CD8-positive, alpha-beta memory T cell (primary cell): Measurements from ENCODE around the gene ZNF750. TPM values are rescaled to one million over a fixed set of nuclear protein-coding genes. Genes with fewer than 3 reads are reported as not detected.

Source experiments
- CTCF ChIA-PET: fragments of 350-600 bp; sonication (Branson Sonifier 250); formaldehyde crosslinking; loops from one replicate; lab custom pipeline; 2021; ENCODE audit warnings: antibody characterized with exemption; lab: Charles Lee
- POLR2A ChIA-PET: fragments of 350-600 bp; sonication (Branson Sonifier 250); formaldehyde crosslinking; loops from one replicate; lab custom pipeline; 2021; ENCODE audit warnings: antibody characterized with exemption; lab: Charles Lee
- DNase-seq, 5 donors: peaks; one replicate each; pipeline versions ENCODE4 v3.0.0 to v3.0.0-alpha.2; 2020 to 2022; ENCODE audit warnings: mixed read lengths in 1 of 5
- H3K27ac ChIP-seq: one replicate; pipeline ENCODE4 v1.7.0; 2013; ENCODE audit warnings: low read depth, mild to moderate bottlenecking, low read length, moderate library complexity
- H3K27me3 ChIP-seq: 2 replicates; pipeline ENCODE4 v1.7.0; 2013; ENCODE audit warnings: low read length, mild to moderate bottlenecking; ENCODE audit not compliant: insufficient read depth, poor library complexity, severe bottlenecking
- H3K36me3 ChIP-seq: 2 replicates; pipeline ENCODE4 v1.7.0; 2013; ENCODE audit warnings: mild to moderate bottlenecking, low read length, moderate library complexity; ENCODE audit not compliant: insufficient read depth
- H3K4me1 ChIP-seq: 2 replicates; pipeline ENCODE4 v1.7.0; 2013; ENCODE audit warnings: mild to moderate bottlenecking, low read length, moderate library complexity; ENCODE audit not compliant: insufficient read depth
- H3K4me3 ChIP-seq: 2 replicates; pipeline ENCODE4 v1.7.0; 2013; ENCODE audit warnings: mild to moderate bottlenecking, low read length
- H3K9me3 ChIP-seq: 2 replicates; pipeline ENCODE4 v1.7.0; 2013; ENCODE audit warnings: mild to moderate bottlenecking, low read length
- H3K27ac Mint-ChIP-seq, 8 donors: one replicate each; pipeline ENCODE4 v1.8.0; 2020 to 2021; ENCODE audit warnings: mixed read lengths in 8 of 8, mild to moderate bottlenecking in 6 of 8, inconsistent platforms in 3 of 8, moderate library complexity in 3 of 8
- H3K27me3 Mint-ChIP-seq, 2 donors: one replicate each; pipeline ENCODE4 v1.8.0; 2020 to 2021; ENCODE audit warnings: mixed read lengths in 2 of 2, mild to moderate bottlenecking in 1 of 2, moderate library complexity in 1 of 2
- H3K36me3 Mint-ChIP-seq, 3 donors: one replicate each; pipeline ENCODE4 v1.8.0; 2020 to 2021; ENCODE audit warnings: mixed read lengths in 3 of 3, inconsistent platforms in 1 of 3, mild to moderate bottlenecking in 1 of 3
- H3K4me1 Mint-ChIP-seq, 3 donors: one replicate each; pipeline ENCODE4 v1.8.0; 2020 to 2021; ENCODE audit warnings: mixed read lengths in 3 of 3, inconsistent platforms in 1 of 3, mild to moderate bottlenecking in 1 of 3
- H3K4me3 Mint-ChIP-seq, 7 donors: one replicate each; pipeline ENCODE4 v1.8.0; 2020 to 2021; ENCODE audit warnings: mixed read lengths in 7 of 7, mild to moderate bottlenecking in 6 of 7, moderate library complexity in 4 of 7, inconsistent platforms in 2 of 7
- H3K9me3 Mint-ChIP-seq, 5 donors: one replicate each; pipeline ENCODE4 v1.8.0; 2020 to 2022; ENCODE audit warnings: mixed read lengths in 5 of 5, mild to moderate bottlenecking in 3 of 5, moderate library complexity in 2 of 5, inconsistent platforms in 1 of 5
- polyA plus RNA-seq: library from polyadenylated mRNA; unstranded; fragments of 300-500 nt; fragmentation: Illumina TruSeq; gene quantifications from one replicate; pipeline ENCODE4 v1.2.3, GENCODE V29; 2021
- total RNA-seq, 2 experiments: library from RNA; stranded (reverse); gene quantifications; one replicate each; pipeline ENCODE4 v1.2.3, GENCODE V29; 2021

Gene ZNF750
- total and polyA plus RNA-seq, 3 experiments from 2014 or later, result not detected

- peaks cover 0 to 19% (median 9%) of the 10 kb centered on the region in 3 donors for H3K36me3 Mint-ChIP-seq
- no peaks in the 10 kb centered on the region for H3K9me3 Mint-ChIP-seq
- Histone ChIP-seq H3K4me1 (peaks cover 34% of the 10 kb centered on the region), H3K4me3 (no peak overlapping the region), H3K36me3 (peaks cover 3% of the 10 kb centered on the region), H3K27ac (no peak overlapping the region), H3K9me3 (no peaks in the 10 kb centered on the region), H3K27me3 (no peaks in the 10 kb centered on the region)
- peaks cover 29 to 37% (median 35%) of the 10 kb centered on the region in 3 donors for H3K4me1 Mint-ChIP-seq
- ChIA-PET CTCF (no interaction called here), POLR2A (no interaction called here)
- DNase-seq, result no peak
- no peaks in the 10 kb centered on the region for H3K27me3 Mint-ChIP-seq
- H3K4me3 Mint-ChIP-seq, result no peak overlapping the region
- H3K27ac Mint-ChIP-seq, result peak overlapping the region in 1 of 8 donors; percentile 68
These were observed 16.5 kb upstream of the ZNF750 start for GRCh38 chr17:82856361-82856760.

GRCh38 chr17:82854226-82854625 is 14.4 kb upstream of the ZNF750 start:
- Histone ChIP-seq H3K4me3 (no peak overlapping the region), H3K27ac (no peak overlapping the region), H3K4me1 (peaks cover 14% of the 10 kb centered on the region), H3K9me3 (no peaks in the 10 kb centered on the region), H3K36me3 (peaks cover 3% of the 10 kb centered on the region), H3K27me3 (no peaks in the 10 kb centered on the region)
- CTCF ChIA-PET, result interaction anchor here (0.8 to 1.5 kb wide), 2 partner anchors 11 to 72 kb away, joined by 3 to 4 read pairs; no protein-coding TSS in a partner anchor
- H3K9me3 Mint-ChIP-seq, result no peaks in the 10 kb centered on the region
- DNase-seq, result no peak
- peaks cover 15 to 21% (median 19%) of the 10 kb centered on the region in 3 donors for H3K4me1 Mint-ChIP-seq
- H3K36me3 Mint-ChIP-seq, result peaks cover 0 to 20% (median 15%) of the 10 kb centered on the region in 3 donors
- H3K27me3 Mint-ChIP-seq, result no peaks in the 10 kb centered on the region
- peak overlapping the region in 2 of 8 donors; percentile 25 to 36 for H3K27ac Mint-ChIP-seq
- peak overlapping the region in 1 of 7 donors; percentile 52 for H3K4me3 Mint-ChIP-seq
- POLR2A ChIA-PET, result no interaction called here

- Histone ChIP-seq H3K27me3 (no peaks in the 10 kb centered on the region), H3K4me1 (no peaks in the 10 kb centered on the region), H3K9me3 (no peaks in the 10 kb centered on the region), H3K36me3 (peaks cover 3% of the 10 kb centered on the region), H3K4me3 (no peak overlapping the region), H3K27ac (no peak overlapping the region)
- no peaks in the 10 kb centered on the region for H3K9me3 Mint-ChIP-seq
- H3K4me1 Mint-ChIP-seq, result peaks cover 14 to 18% (median 18%) of the 10 kb centered on the region in 3 donors
- DNase-seq, result no peak
- H3K36me3 Mint-ChIP-seq, result peaks cover 0 to 25% (median 15%) of the 10 kb centered on the region in 3 donors
- H3K4me3 Mint-ChIP-seq, result no peak overlapping the region
- ChIA-PET POLR2A (no interaction called here), CTCF (interaction anchor here (0.6 to 1.2 kb wide), 2 partner anchors 9 to 12 kb away, joined by 3 read pairs; no protein-coding TSS in a partner anchor)
- no peak overlapping the region for H3K27ac Mint-ChIP-seq
- H3K27me3 Mint-ChIP-seq, result no peaks in the 10 kb centered on the region
These were observed 11.6 kb upstream of the ZNF750 start for GRCh38 chr17:82851381-82851780.

GRCh38 chr17:82849076-82849945 is 9.5 kb upstream of the ZNF750 start:
- no peaks in the 10 kb centered on the region for H3K9me3 ChIP-seq
- POLR2A ChIA-PET, result no interaction called here
- no peaks in the 10 kb centered on the region for H3K27me3 Mint-ChIP-seq
- H3K9me3 Mint-ChIP-seq, result no peaks in the 10 kb centered on the region
- no peak for DNase-seq
- no peak overlapping the region for H3K4me3 ChIP-seq
- peak overlapping the region in 5 of 8 donors; percentile 32 to 98 (median 48) for H3K27ac Mint-ChIP-seq
- H3K4me3 Mint-ChIP-seq, result peak overlapping the region in 2 of 7 donors; percentile 10 to 46
- H3K4me1 Mint-ChIP-seq, result peaks cover 14 to 18% (median 18%) of the 10 kb centered on the region in 3 donors
- no peaks in the 10 kb centered on the region for H3K4me1 ChIP-seq
- H3K27ac ChIP-seq, result no peak overlapping the region
- no peaks in the 10 kb centered on the region for H3K36me3 ChIP-seq
- H3K27me3 ChIP-seq, result no peaks in the 10 kb centered on the region
- CTCF ChIA-PET, result no interaction called here
- H3K36me3 Mint-ChIP-seq, result peaks cover 0 to 15% (median 11%) of the 10 kb centered on the region in 3 donors

GRCh38 chr17:82848022-82848592 is 8.3 kb upstream of the ZNF750 start:
- DNase-seq, result peak; percentile 23 to 75 (median 49)
- peaks cover 11 to 18% (median 18%) of the 10 kb centered on the region in 3 donors for H3K4me1 Mint-ChIP-seq
- H3K27ac Mint-ChIP-seq, result peak overlapping the region; percentile 37 to 94 (median 84)
- H3K4me3 Mint-ChIP-seq, result peak overlapping the region; percentile 64 to 83 (median 74)
- Histone ChIP-seq H3K4me3 (no peak overlapping the region), H3K9me3 (no peaks in the 10 kb centered on the region), H3K36me3 (no peaks in the 10 kb centered on the region), H3K4me1 (no peaks in the 10 kb centered on the region), H3K27ac (peak overlapping the region; percentile 9), H3K27me3 (no peaks in the 10 kb centered on the region)
- no peaks in the 10 kb centered on the region for H3K9me3 Mint-ChIP-seq
- H3K36me3 Mint-ChIP-seq, result peaks cover 0 to 11% (median 9%) of the 10 kb centered on the region in 3 donors
- ChIA-PET POLR2A (interaction anchor here (1.1 kb wide), 1 partner anchor 16 kb away, joined by 5 read pairs; no protein-coding TSS in a partner anchor), CTCF (no interaction called here)
- H3K27me3 Mint-ChIP-seq, result no peaks in the 10 kb centered on the region

- Mint-ChIP-seq H3K4me3 (peak overlapping the region in 1 of 7 donors; percentile 18), H3K4me1 (peaks cover 9 to 18% (median 14%) of the 10 kb centered on the region in 3 donors), H3K36me3 (peaks cover 0 to 6% (median 6%) of the 10 kb centered on the region in 3 donors), H3K27me3 (no peaks in the 10 kb centered on the region), H3K9me3 (no peaks in the 10 kb centered on the region), H3K27ac (peak overlapping the region in 1 of 8 donors; percentile 66)
- Histone ChIP-seq H3K4me3 (no peak overlapping the region), H3K9me3 (no peaks in the 10 kb centered on the region), H3K27me3 (no peaks in the 10 kb centered on the region), H3K4me1 (no peaks in the 10 kb centered on the region), H3K27ac (no peak overlapping the region), H3K36me3 (no peaks in the 10 kb centered on the region)
- DNase-seq, result no peak
- CTCF ChIA-PET, result no interaction called here
- POLR2A ChIA-PET, result no interaction called here
These were observed 6.4 kb upstream of the ZNF750 start for GRCh38 chr17:82846061-82846691.

GRCh38 chr17:82845163-82845807 is 5.5 kb upstream of the ZNF750 start:
- POLR2A ChIA-PET, result no interaction called here

More at GRCh38 chr17:82845163-82845807, 5.5 kb upstream of the ZNF750 start:
- peaks cover 0 to 6% (median 2%) of the 10 kb centered on the region in 3 donors for H3K36me3 Mint-ChIP-seq
- Histone ChIP-seq H3K9me3 (no peaks in the 10 kb centered on the region), H3K36me3 (no peaks in the 10 kb centered on the region), H3K27me3 (no peaks in the 10 kb centered on the region), H3K4me1 (no peaks in the 10 kb centered on the region), H3K4me3 (no peak overlapping the region), H3K27ac (no peak overlapping the region)
- no peak for DNase-seq
- peaks cover 9 to 18% (median 14%) of the 10 kb centered on the region in 3 donors for H3K4me1 Mint-ChIP-seq
- no peaks in the 10 kb centered on the region for H3K27me3 Mint-ChIP-seq
- CTCF ChIA-PET, result no interaction called here
- H3K4me3 Mint-ChIP-seq, result no peak overlapping the region
- no peaks in the 10 kb centered on the region for H3K9me3 Mint-ChIP-seq
- peak overlapping the region in 3 of 8 donors; percentile 66 to 73 (median 68) for H3K27ac Mint-ChIP-seq
